Activated gamma-delta T cell treated with Interleukin-2 at 50 U/mL for 16 hours (primary cell): Measurements from ENCODE around the gene BEND3.
"Not testable (repeated sequence)": the region's sequence is repeated elsewhere in the genome, so short reads cannot be mapped to it uniquely, and the experiment has no call there.

ENCODE experiments used
- DNase-seq: peaks from one replicate; pipeline ENCODE4 v3.0.0-alpha.2; 2020

BEND3 gene

DNA sequence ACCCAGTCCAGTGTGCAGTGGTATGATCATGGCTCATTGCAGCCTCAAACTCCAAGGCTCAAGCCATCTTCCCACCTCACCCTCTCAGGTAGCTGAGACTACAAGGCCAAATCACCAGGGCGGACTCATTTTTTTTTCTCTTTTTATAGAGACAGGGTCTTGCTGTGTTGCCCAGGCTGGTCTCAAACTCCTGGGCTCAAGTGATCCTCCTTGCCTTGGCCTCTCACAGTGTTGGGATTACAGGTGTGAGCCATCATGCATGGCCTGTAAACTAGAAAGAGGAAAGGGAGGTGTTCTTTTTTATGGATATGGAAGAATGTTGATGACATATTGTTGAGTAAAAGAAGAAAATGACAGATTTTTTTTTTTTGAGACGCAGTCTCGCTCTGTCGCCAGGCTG is 5.1 kb upstream of the BEND3 start:
- DNase-seq = no peak

GRCh38 chr6:107118976-107119375 is 3.7 kb upstream of the BEND3 start:
- no peak for DNase-seq

DNA sequence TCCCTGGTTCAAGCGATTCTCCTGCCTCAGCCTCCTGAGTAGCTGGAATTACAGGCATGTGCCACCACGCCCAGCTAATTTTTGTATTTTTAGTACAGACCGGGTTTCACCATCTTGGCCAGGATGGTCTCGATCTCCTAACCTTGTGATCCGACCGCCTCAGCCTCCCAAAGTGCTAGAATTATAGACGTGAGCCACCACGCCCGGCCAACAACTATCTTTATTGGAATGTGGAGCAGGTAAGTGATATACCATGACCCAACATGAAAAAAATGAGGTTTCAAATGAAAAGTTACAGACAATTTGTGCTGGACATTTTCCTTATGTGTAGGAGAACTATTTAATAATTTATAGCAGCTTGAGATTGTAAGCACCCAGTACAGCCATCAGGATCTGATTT is 3.2 kb upstream of the BEND3 start:
- DNase-seq = not testable (repeated sequence)

DNA sequence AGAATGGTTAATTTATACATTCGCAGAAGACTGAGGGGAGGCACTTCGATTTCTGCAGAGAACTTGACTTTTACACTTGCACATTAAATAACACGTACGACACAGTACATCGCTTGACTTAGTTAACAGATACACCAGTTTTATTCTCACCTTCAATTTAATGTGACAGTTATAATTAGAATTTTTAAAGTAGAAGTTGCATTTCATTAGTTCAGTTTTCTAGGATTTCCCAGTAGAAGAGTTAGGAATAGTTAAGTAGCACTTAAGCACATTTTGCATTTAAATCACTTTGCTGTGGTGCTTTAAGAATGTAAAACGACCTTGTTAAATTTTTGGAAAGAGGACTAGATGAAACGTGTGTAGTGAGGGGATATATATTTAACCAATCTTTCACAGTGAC is 1.6 kb upstream of the BEND3 start:
- no peak for DNase-seq

- peak; percentile 7 for DNase-seq
Observed at GRCh38 chr6:107116328-107116892, 1.1 kb upstream of the BEND3 start.

- DNase-seq = peak; percentile 11
Observed at GRCh38 chr6:107115695-107116327, 496 bp upstream of the BEND3 start.

GRCh38 chr6:107114213-107114925 is 946 bp downstream of the BEND3 start:
- DNase-seq = peak; percentile 57

DNA sequence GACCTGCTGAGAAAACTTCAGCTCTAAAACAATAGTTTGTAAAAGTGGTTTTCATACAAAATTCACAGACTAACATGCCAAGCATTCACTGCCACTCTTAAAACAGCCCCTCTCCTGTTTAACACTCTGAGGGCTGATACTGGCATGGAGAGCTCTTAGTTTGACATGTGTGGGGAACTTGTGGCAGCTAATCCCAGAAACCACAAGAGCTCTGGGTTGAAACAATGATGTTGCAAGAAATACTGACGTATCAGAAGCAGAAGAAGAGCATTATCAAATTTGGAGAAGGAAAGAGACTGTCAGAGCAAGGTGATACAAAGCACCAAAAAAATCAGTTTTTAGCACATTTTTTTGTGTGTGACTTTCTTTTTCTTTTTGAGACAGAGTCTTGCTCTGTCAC is 5.1 kb downstream of the BEND3 start:
- no peak for DNase-seq

DNA sequence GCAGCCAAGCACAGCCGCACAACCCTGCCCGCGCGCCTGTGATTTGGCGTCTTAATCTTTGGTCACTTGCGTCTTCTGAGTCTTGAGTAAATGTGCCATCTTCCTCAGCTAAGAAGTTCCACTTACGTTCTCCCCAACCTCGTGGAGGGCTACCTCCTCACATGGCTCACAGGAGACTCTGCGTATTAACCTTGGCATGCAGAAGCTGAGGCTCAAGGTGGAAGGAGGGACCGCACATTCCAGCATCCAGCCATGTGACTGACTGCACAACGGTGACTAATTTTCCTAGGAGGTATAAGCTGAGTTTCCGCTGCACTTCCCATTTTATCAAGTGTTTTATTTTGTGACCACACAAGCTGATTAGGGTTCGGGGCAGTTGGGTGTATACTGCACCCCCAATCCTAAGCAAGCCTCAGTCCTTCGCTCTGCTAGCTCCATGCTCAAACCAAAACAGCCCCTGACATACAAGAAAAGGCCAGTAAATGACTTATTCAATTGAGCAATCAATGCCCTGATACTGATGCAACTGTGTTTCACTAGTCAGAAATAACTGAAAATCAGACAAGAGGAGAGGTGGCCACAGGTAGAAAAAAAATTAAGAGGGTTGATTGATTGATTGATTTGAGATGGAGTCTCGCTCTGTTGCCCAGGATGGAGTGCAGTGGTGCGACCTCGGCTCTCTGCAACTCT is 7.0 kb downstream of the BEND3 start:
- DNase-seq = no peak

- no peak for DNase-seq
Observed at GRCh38 chr6:107107791-107108190, 7.5 kb downstream of the BEND3 start.

DNA sequence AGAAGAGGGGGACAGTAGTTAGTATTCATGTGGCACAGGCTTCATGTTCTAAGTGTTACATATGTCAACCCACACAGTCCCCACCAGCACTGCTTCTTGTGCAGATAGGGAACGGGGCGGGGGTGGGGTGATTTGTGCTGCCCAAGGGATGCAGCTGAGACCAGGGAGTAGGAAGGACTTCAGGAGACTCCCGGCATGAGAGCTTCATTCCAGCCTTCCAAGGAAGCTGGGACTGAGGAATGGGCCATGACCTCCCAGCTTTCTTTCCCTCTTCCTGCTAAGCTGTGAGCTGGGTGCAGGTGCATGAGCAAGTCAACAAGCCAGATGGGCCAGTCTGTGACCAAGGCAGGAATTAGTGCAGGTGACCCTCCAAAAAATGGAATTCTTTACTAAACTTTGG is 9.2 kb downstream of the BEND3 start:
- DNase-seq = no peak

DNA sequence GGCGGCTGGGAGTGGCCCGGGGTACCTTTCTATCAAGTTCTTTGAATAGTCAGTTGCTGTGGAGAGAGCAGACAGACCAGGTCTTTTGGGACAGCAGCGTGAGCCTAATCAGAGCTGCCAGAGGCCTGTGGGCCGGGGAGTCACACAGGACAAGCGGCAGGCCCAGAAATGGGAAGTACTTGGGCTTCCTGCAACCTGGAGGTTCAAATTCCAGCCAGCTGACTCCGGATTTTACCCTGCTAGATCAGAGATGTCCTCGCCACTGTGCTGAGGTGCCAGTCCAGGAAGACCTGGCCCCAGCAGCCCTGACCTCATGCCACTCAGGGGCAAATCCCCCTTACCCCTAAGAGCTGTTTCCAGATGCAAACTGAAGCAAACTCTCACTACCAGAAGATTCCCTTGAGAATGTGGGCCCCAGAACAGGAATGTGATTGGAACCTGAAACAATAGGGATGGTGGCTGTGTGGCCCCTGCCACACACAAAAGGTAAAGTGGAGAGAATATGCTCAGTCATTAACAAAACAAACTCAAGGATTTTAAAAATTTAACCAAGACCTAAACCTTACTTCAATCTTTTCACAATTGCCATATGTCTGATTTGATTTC is 9.7 kb downstream of the BEND3 start:
- DNase-seq = no peak

DNA sequence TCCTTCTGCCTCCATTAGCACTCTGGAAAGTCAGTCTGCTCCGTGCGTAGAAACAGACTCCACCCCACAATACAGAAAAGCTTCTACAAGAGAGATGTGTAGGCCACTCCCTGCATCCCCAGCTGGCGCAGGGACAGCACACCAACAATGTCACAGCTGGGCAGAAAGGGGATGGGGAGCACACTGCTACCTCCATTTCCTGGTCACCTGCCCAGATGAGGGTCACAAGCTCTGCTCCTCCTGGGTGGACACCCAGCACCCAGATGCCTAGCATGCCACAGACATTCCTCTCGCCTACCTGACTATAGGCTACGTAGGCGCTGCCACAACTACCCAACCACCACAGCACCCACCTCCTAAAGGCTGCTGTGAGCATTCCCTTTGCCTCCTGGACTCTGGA is 12.2 kb downstream of the BEND3 start:
- no peak for DNase-seq

DNA sequence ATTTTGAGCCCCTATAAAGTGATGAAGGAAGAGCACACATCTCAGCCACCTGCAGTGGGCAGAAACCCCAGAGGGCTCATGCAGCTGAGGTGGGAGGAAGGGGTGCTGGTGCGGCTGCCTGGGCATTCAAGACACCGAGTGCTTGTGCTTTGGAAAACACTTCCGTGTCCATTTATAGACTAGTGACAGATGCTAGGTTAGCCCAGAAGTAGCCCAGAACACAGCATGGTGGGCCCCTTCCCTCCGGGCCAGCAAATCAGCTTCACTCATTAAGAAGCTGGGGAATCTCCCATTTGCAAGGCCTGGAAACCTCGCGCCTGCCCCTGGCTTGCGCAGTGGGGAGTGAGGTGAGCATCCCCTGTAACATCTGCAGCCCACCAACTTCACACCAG is 12.9 kb downstream of the BEND3 start:
- DNase-seq = no peak

GRCh38 chr6:107101686-107102413 is 13.5 kb downstream of the BEND3 start:
- DNase-seq = no peak

GRCh38 chr6:107101211-107101610 is 14.1 kb downstream of the BEND3 start:
- no peak for DNase-seq

GRCh38 chr6:107098436-107099307 is 16.6 kb downstream of the BEND3 start:
- DNase-seq = no peak

DNA sequence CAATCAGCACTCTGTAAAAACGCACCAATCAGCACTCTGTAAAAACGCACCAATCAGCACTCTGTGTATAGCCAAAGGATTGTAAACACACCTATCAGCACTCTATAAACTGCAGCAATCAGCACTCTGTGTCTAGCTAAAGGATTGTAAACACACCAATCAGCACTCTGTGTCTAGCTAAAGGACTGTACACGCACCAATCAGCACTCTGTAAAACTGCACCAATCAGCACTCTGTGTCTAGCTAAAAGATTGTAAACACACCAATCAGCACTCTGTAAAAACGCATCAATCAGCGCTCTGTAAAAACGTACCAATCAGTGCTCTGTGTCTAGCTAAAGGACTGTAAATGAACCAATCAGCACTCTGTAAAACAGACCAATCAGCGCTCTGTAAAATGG is 30.9 kb downstream of the BEND3 start:
- not testable (repeated sequence) for DNase-seq

GRCh38 chr6:107083921-107084320 is 31.4 kb downstream of the BEND3 start:
- DNase-seq = no peak

- no peak for DNase-seq
Observed at GRCh38 chr6:107083047-107083768, 32.1 kb downstream of the BEND3 start.

DNA sequence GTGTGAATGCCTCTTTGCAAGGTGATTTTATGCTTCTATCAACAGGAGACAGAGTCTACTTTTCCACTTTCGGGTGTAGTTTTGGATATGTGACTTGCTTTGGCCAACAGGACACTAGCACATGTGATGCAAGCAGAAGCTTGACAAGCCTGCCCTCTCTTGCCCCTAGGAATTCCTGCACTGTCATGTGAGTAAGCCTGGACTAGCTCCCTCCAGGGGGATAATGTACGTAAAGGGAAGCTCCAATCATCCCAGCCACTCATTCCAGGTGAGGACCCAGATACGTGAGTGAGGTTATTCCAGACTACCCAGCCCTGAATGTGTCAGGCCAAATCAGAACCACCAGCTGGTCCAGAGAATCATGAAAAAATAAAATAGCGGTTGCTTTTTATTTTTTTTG is 33.3 kb downstream of the BEND3 start:
- no peak for DNase-seq
